Sigmoid colon (tissue), 7 donors: ENCODE data around the gene PMM1. TPM values are rescaled to one million over a fixed set of nuclear protein-coding genes. Genes with fewer than 3 reads are reported as not detected.

Experiments
- DNase-seq: peaks from one replicate; pipeline ENCODE4 v3.0.0-alpha.2; 2019
- H3K27ac ChIP-seq, 4 donors: fragments of 200-600 bp; sonication (generic); one replicate each; pipeline ENCODE4 v1.5.1; 2016 to 2019; ENCODE audit warnings: mild to moderate bottlenecking in 1 of 4
- H3K27me3 ChIP-seq, 3 donors: fragments of 200-600 bp; sonication (generic); one replicate each; pipeline ENCODE4 v1.5.1; 2019; ENCODE audit warnings: mild to moderate bottlenecking in 1 of 3
- H3K36me3 ChIP-seq, 4 donors: fragments of 200-600 bp; sonication (generic); one replicate each; pipeline ENCODE4 v1.5.1; 2016 to 2019
- H3K4me1 ChIP-seq, 4 donors: fragments of 200-600 bp; sonication (generic); one replicate each; pipeline ENCODE4 v1.5.1; 2017 to 2019
- H3K4me3 ChIP-seq, 4 donors: fragments of 200-600 bp; sonication (generic); one replicate each; pipeline ENCODE4 v1.5.1; 2017 to 2019; ENCODE audit warnings: mild to moderate bottlenecking in 2 of 4, moderate library complexity in 1 of 4
- H3K9me3 ChIP-seq, 4 donors: fragments of 200-600 bp in 3 of 4; sonication (generic) in 3 of 4; one replicate each; pipeline versions ENCODE4 v1.5.1 to v1.6.1; 2013 to 2019
- CTCF ChIP-seq, 4 experiments: fragments of 450-650 bp in 3 of 4; fragments of 200-600 bp in 1 of 4; IDR thresholded peaks; one replicate each; pipeline ENCODE4 v1.5.1; 2016 to 2019; ENCODE audit warnings: antibody characterized with exemption in 4 of 4, mild to moderate bottlenecking in 3 of 4, moderate library complexity in 2 of 4
- EP300 ChIP-seq, 4 donors: sonication (generic); formaldehyde crosslinking; IDR thresholded peaks; one replicate each; pipeline ENCODE4 v1.6.1; 2017; ENCODE audit warnings: antibody characterized with exemption in 4 of 4
- POLR2A ChIP-seq, 2 donors: fragments of 450-650 bp; IDR thresholded peaks; one replicate each; pipeline ENCODE4 v1.6.1; 2016; ENCODE audit warnings: antibody characterized with exemption in 2 of 2, mild to moderate bottlenecking in 2 of 2, moderate library complexity in 2 of 2
- POLR2AphosphoS5 ChIP-seq, 4 donors: sonication (generic); formaldehyde crosslinking; IDR thresholded peaks; one replicate each; pipeline ENCODE4 v1.6.1; 2017; ENCODE audit warnings: antibody characterized with exemption in 4 of 4
- WGBS, 2 donors: extraction: QIAGEN DNeasy Blood & Tissue Kit; methylation state at CpG; one replicate each; pipeline ENCODE4 v1.1.7; 2013; 5-methylcytosine and 5-hydroxymethylcytosine counted together
- intact Hi-C: fragments of 100-400 bp; cut with DNase I; formaldehyde crosslinking; loops from one replicate; pipeline ENCODE4 v1.15.1; 2023
- polyA plus RNA-seq, 3 donors: library from polyadenylated mRNA; stranded (reverse); fragments of 200-250 nt; gene quantifications; one replicate each; pipeline ENCODE4 v1.2.3, GENCODE V29; 2013
- total RNA-seq, 4 donors: library from RNA; depleted of rRNA; stranded (reverse); fragments of >200 nt; gene quantifications; one replicate each; pipeline ENCODE4 v1.1.0, GENCODE V29; 2016
- donor health status: healthy with polysubstance abuse.
- donor health status: Bipolar disorder and iron deficiency.
- donor health status: healthy.

Gene PMM1
- total and polyA plus RNA-seq, 7 donors, result 35.0 to 102 (median 52.4) TPM

GRCh38 chr22:41625577-41625976 lies 35.9 kb upstream of the PMM1 start:
- Histone ChIP-seq H3K4me3 (no peak overlapping the region), H3K27ac (no peak overlapping the region), H3K27me3 (no peaks in the 10 kb centered on the region), H3K36me3 (peaks cover 26 to 86% (median 58%) of the 10 kb centered on the region in 4 donors), H3K4me1 (peaks cover 0 to 23% (median 17%) of the 10 kb centered on the region in 4 donors), H3K9me3 (no peaks in the 10 kb centered on the region)
- TF ChIP-seq CTCF (IDR thresholded peaks at IDR 0.05) (no peak), POLR2AphosphoS5 (IDR thresholded peaks at IDR 0.05) (no peak), EP300 (IDR thresholded peaks at IDR 0.05) (no peak), POLR2A (IDR thresholded peaks at IDR 0.05) (no peak)
- intact Hi-C loops, result loop anchor here (10.0 kb wide), 1 partner anchor 771 kb away; the partner anchor contains the start of genes ST13 and XPNPEP3
- no peak for DNase-seq
- WGBS, 2 donors, result 96 to 98% methylated on average over 7 of the region's 7 CpGs

DNA sequence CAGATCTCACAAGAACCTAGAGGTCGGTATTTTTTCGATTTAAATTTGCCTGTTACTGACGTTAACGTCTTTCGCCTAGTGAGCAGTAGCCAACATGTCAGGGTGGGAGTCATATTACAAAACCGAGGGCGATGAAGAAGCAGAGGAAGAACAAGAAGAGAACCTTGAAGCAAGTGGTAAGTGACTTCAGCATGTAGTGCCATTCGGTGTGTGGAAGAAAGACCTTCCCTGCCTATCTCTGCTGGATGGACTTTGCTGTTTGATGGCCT lies 32.2 kb upstream of the PMM1 start:
- WGBS, 2 donors, result 3 to 6% methylated on average over 8 of the region's 8 CpGs
- peaks cover 0 to 37% (median 31%) of the 10 kb centered on the region in 4 donors for H3K4me1 ChIP-seq
- DNase-seq, result no peak
- no peak for TF ChIP-seq POLR2AphosphoS5 (IDR thresholded peaks at IDR 0.05)
- no peak for TF ChIP-seq CTCF (IDR thresholded peaks at IDR 0.05)
- TF ChIP-seq POLR2A (IDR thresholded peaks at IDR 0.05), result no peak
- no peak for TF ChIP-seq EP300 (IDR thresholded peaks at IDR 0.05)
- H3K27ac ChIP-seq, result peak overlapping the region; percentile 95 to 99 (median 98)
- H3K9me3 ChIP-seq, result no peaks in the 10 kb centered on the region
- H3K36me3 ChIP-seq, result peaks cover 13 to 48% (median 32%) of the 10 kb centered on the region in 4 donors
- intact Hi-C loops, result loop anchor here (1.0 to 10.0 kb wide), 3 partner anchors 78 to 767 kb away; partner anchors contain the start of genes POLR3H, ST13, XPNPEP3 and ZC3H7B
- no peaks in the 10 kb centered on the region for H3K27me3 ChIP-seq
- peak overlapping the region; percentile 74 to 95 (median 86) for H3K4me3 ChIP-seq

DNA sequence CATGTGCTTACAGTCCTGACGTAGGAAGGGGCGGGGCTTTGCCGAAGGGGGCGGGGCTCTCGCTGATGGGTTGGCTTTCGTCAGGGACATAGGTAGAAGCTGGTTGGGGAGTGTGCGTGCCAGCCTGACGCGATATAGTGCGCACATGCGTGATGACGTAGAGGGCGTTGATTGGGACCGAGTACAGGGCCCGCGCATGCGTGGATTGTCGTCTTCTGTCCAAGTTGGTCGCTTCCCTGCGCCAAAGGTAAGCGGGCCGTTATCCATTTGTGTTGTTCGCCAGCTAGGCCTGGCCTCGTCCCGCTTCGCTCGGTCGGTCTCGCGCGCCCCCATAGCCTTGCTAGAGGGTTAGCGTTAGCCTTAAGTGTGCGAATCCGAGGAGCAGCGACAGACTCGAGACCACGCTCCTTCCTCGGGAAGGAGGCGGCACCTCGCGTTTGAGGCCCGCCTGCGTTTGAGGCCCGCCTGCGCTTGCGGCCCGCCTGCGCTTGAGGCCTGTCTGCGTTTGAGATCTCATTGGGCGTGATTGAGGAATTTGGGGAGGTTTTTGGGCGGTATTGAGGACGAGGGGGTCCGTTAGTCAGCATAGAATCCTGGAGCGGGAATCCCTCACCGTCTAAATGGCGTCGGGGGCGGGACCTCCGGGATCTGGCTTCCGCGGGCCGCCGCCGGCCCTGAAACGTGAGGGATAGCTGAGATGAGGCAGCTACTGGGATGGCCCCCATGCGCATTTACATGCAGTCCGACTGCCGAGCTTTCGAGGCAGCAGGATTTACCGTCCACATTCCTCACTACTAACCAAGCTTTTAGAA lies 31.7 kb upstream of the PMM1 start, which contains the start of gene XRCC6:
TSS of gene XRCC6 (plus strand) at position 197 of the 812 bp plus-strand sequence. CDS start 710 bp downstream, outside the sequence.
- 0 to 1% methylated on average over 70 of the region's 70 CpGs for WGBS, 2 donors
- TF ChIP-seq POLR2AphosphoS5 (IDR thresholded peaks at IDR 0.05) (peak; percentile 98 to 100 (median 100)), CTCF (IDR thresholded peaks at IDR 0.05) (no peak), EP300 (IDR thresholded peaks at IDR 0.05) (peak in 2 of 4 donors; percentile 59 to 84), POLR2A (IDR thresholded peaks at IDR 0.05) (peak; percentile 89 to 96)
- peaks cover 9 to 43% (median 27%) of the 10 kb centered on the region in 4 donors for H3K36me3 ChIP-seq
- H3K4me3 ChIP-seq, result peak within 1 kb of the TSS; percentile 74 to 95 (median 86)
- H3K27me3 ChIP-seq, result no peaks in the 10 kb centered on the region
- no peaks in the 10 kb centered on the region for H3K9me3 ChIP-seq
- DNase-seq, result peak; percentile 100
- H3K27ac ChIP-seq, result peak within 1 kb of the TSS; percentile 95 to 99 (median 98)
- intact Hi-C loops, result loop anchor here (1.0 to 10.0 kb wide), 3 partner anchors 77 to 767 kb away; partner anchors contain the start of genes POLR3H, ST13, XPNPEP3 and ZC3H7B
- H3K4me1 ChIP-seq, result peaks cover 0 to 37% (median 31%) of the 10 kb centered on the region in 4 donors

GRCh38 chr22:41620589-41621098 lies 31.0 kb upstream of the PMM1 start, which contains the start of gene DESI1:
DESI1 (minus strand) TSS chr22:41621043; CDS start chr22:41620839, 204 bp downstream.
- 0% methylated on average over 40 of the region's 40 CpGs for WGBS, 2 donors
- intact Hi-C loops, result loop anchor here (1.0 to 10.0 kb wide), 3 partner anchors 76 to 766 kb away; partner anchors contain the start of genes POLR3H, ST13, XPNPEP3 and ZC3H7B
- no peak for DNase-seq
- H3K36me3 ChIP-seq, result peaks cover 9 to 36% (median 22%) of the 10 kb centered on the region in 4 donors
- H3K4me1 ChIP-seq, result peaks cover 0 to 37% (median 31%) of the 10 kb centered on the region in 4 donors
- no peaks in the 10 kb centered on the region for H3K9me3 ChIP-seq
- H3K27me3 ChIP-seq, result no peaks in the 10 kb centered on the region
- TF ChIP-seq POLR2AphosphoS5 (IDR thresholded peaks at IDR 0.05), result peak in 3 of 4 donors; percentile 84 to 96 (median 90)
- no peak for TF ChIP-seq CTCF (IDR thresholded peaks at IDR 0.05)
- peak in 1 of 2 donors; percentile 52 for TF ChIP-seq POLR2A (IDR thresholded peaks at IDR 0.05)
- no peak for TF ChIP-seq EP300 (IDR thresholded peaks at IDR 0.05)
- peak within 1 kb of the TSS; percentile 74 to 95 (median 86) for H3K4me3 ChIP-seq
- peak within 1 kb of the TSS; percentile 95 to 99 (median 98) for H3K27ac ChIP-seq
